Measurements from ENCODE around the gene PHYHIPL.

PHYHIPL gene

DNA sequence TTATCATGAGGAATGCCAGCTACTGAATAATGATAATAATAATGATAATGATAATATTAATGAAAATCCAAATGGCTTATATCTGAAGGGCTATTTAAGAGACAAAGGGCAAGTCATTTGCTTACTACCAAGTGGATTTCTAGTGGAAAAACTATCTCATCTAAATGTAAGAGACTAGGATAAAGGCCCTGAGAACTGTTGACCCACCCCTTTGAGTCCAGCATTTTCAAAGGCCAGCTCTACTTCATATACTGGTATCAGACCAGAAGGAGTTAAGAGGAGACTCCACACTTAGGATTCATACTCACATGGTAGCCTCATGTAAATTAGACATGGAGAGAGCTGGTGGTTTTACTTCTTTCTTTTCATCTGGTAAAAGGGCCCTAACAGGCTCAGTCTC lies 76.0 kb downstream of the PHYHIPL start:
- no peak for DNase-seq (ENCODE audit: low read depth in 2 of 3, low spot score in 1 of 3)

DNA sequence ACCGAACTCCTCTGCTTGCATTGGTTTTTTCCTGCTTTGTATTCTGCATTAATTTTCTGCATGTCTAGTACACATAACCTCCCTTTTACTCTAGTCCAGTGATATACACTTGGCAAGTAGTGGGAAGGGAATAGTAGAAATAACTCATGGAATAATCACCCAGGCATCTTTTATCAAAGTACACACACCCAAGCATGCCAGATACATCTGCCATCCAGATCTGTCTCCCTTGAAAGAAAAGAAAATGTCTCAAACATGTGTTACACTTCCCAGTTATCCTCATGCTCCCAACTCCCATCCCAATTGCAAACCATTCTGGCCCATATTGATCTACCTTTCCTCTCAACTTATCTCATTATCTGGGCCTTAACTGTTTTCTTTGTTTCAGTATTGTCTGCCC lies 79.0 kb downstream of the PHYHIPL start:
- DNase-seq (ENCODE audit: low read depth in 2 of 3, low spot score in 1 of 3), result no peak

DNA sequence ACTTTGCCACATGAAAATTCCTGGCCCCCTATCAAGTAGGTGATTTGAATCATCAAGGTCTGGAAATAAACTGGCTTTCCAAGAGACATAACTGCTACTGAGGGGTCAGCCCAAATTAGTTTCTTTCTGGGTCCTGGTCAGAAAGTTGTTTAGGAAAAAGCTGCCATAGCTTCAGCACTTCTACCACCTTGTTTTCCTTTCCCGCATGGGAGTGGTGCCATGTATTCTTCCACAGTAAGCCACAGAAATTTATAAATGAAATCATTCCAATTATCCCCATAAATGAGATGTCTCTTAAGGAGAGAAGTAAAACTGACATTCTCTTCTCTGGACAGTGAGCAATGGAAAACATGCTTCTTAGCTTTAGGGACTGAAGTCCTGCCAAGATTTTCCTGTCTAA lies 80.8 kb downstream of the PHYHIPL start:
- DNase-seq (ENCODE audit: low read depth in 2 of 3, low spot score in 1 of 3), result no peak

DNA sequence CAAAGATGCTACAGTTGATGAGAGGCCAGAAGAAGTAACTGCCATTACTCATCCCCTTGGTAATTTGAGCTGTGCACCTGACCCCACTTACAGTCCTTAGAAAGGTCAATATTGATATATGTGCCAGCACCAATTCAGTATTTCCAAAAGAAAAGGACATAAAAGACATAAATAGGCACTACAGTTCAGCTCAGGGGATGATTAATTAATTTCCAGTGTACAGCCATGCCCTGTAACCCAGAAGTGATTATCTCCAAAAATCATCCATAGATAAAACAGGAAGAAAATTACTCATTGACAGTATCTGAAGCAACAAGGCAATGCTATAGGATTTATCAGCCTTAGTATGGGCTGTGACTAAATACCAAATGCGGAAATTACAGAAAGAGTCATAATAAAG lies 82.4 kb downstream of the PHYHIPL start:
- no peak for DNase-seq (ENCODE audit: low read depth in 2 of 3, low spot score in 1 of 3)

DNA sequence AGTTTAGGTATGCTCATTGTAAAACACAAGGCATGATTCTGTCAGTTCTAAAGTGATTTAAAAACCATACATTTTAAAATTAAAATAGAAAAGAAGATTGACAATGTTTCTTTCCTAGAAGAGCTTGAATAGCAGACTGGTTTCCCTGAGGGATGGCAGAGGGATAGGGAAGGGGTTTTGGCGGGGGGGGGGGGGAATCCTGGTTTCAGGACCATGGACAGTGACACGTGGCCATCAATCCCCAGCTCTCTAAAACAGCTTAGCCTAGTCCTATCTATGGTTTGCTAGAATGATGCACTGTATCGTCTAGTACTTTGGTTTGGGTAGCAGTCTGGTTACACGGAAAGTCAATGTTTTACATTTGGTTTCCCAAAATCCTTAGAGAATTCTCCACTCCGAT lies 88.7 kb downstream of the PHYHIPL start:
- DNase-seq (ENCODE audit: low read depth in 2 of 3, low spot score in 1 of 3), result no peak

DNA sequence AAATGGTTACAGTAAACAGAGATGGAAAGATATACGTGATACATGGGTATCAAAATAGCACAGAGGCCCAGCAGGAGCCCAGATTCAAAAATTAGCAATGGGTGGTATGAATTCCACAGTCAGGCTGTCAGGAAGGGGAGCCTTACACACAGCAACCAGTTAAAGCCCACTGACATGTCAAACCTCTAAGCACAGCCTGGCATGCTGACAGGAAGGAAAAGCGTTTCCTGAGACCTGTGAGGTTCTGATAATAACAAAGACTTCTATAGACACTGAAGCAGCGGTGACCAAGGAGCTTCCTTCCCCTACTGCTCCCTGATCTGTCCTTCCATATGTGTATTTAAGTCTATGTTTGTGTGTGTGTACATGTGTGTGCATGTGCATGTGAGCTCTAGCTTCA lies 89.9 kb downstream of the PHYHIPL start:
- DNase-seq (ENCODE audit: low read depth in 2 of 3, low spot score in 1 of 3), result no peak

DNA sequence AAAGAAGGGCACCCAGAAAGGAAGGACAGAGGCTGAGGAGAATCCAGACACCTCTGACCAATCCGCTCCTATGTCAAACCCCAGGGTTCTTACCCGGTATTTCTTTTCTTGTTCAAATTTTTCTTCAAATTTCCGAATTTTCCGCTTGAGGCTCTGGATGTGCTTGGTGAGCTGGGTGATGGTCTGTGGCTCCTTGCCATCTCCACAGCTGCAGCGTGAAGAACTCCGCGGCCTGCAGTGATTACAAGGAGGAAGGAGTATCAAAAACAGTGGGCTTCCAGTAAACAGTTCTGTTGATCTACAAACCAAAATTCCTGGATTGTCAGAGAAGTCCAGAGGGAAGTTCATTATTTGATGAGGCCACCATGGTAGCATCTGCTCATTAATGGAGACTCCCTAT lies 92.0 kb downstream of the PHYHIPL start:
- DNase-seq (ENCODE audit: low read depth in 2 of 3, low spot score in 1 of 3), result no peak

DNA sequence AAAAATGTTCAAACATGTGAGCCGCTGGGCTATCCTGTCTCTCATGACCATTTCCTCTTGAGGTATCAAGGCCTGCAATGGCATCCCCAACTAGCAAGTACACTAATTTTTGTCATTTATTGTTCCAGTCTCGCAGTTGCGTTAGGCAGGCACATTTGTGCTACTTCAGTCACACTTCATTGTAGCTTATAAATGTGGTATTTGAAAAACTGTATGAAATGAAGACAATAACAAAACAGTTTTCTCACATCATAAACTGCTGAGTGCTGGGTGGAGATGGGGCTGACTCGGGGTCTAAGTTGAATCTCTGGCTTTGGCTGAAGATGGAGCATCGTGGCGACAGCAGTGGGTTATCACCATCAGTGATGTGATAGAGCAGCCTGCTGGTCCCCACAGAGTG lies 93.2 kb downstream of the PHYHIPL start:
- no peak for DNase-seq (ENCODE audit: low read depth in 2 of 3, low spot score in 1 of 3)

DNA sequence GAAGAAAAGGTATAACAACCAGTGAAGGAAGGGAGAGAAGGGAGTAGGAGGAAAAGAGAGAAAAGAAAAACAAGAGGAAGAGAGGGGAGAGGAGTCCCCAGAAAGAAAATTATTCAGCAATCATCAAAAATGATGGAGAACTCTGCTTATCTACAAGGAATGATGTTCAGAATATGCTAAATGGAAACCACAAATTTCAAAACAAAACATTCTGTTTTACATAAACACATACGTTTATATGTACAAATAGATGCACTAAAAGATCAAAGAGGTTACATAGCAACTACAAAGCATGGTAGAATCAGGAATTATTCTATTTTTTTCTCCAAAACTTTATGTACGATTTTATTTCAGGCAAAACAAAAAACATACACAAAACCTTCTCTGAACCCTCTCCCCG lies 94.0 kb downstream of the PHYHIPL start:
- DNase-seq (ENCODE audit: low read depth in 2 of 3, low spot score in 1 of 3), result no peak

DNA sequence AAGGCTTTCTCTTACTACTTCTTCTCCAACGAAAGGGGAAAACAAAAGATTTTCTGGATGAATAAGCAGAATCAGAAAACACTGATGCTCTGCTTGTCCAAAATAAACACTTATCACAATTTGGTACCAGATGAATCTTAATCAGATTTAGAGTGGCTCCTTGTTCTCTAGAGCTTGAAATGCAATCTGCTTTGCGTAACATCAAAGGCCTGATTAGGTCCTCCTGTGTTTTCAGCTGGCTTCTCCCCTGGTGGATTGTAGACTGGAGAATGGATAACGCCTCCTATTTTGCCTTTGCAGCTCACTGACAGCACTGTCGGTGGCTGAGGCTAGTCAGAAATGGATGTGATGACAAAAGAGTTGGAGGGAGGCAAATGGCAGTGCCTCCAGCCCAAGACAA lies 94.7 kb downstream of the PHYHIPL start:
- no peak for DNase-seq (ENCODE audit: low read depth in 2 of 3, low spot score in 1 of 3)

DNA sequence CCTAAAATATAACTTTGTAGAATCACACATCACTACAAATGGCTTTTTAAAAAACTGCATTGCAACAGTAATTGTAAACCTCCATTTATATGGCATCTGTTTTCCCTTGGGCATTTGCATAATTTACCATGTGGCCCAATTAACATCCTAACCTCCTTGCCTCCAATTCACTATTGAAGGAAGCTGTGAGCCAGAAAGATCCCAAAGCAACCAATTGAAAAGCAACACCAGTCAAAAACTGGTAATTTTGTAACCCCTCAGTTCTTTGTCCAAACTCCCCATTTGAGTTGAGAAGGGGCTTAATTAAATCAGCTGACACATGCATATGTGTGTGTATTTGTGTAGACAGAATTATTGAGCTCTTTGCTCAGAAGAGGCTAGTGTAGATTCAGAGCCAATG lies 95.6 kb downstream of the PHYHIPL start:
- no peak for DNase-seq (ENCODE audit: low read depth in 2 of 3, low spot score in 1 of 3)

DNA sequence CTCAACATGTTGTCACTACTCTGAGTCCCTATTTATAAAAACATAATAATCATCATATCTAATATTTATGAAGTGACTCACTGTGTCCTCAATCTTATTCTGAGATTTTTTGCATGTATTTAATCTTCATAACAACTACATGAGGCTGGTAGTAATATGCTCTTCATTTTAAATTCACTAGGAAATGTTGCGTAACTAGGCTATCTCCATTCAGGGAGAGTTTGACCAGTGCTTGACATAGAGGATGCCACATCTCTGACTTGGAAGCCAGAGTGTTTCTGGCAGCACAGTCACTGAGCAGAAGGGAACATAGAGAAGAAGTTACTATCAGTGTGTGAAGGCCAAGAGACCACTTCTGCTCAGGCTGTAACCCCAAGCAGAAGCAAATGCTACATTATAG lies 97.0 kb downstream of the PHYHIPL start:
- DNase-seq (ENCODE audit: low read depth in 2 of 3, low spot score in 1 of 3), result no peak

DNA sequence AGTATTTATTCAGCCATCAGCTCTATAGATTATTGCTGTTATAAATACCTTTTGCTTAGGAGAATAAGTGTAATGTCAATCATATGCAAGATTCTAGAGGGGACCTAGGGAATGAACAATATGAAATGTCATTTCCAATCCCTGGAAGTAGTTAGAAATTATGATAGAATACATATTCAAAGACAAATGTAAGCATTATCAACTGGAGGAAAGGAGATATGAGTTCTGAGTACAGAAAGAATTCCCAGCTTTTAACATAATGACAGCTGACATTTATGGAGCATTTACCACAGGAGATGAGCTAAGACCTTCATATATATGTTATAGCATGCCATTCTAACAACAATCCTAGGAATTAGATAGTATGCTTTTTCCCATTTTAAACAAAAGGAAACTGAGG lies 99.7 kb downstream of the PHYHIPL start:
- DNase-seq (ENCODE audit: low read depth in 2 of 3, low spot score in 1 of 3), result no peak

DNA sequence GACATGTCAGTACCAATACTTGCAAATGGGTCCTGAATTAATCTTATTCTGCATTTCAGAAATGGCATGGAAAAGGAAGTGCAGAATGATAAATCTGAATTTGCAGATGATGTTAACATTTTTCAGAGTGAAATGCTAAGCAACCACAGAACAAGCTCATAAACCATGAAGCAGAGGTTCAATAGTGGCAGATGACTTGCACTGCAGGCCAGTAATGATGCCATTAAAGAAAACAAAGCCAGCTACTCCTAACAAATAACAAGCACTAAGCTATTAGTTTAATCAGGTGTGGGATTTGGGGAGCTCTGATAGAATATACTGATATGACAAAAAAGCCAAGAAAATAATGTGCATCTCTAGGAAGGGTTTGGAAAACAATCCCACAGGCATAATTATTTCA lies 100.5 kb downstream of the PHYHIPL start:
- DNase-seq (ENCODE audit: low read depth in 2 of 3, low spot score in 1 of 3), result no peak

DNA sequence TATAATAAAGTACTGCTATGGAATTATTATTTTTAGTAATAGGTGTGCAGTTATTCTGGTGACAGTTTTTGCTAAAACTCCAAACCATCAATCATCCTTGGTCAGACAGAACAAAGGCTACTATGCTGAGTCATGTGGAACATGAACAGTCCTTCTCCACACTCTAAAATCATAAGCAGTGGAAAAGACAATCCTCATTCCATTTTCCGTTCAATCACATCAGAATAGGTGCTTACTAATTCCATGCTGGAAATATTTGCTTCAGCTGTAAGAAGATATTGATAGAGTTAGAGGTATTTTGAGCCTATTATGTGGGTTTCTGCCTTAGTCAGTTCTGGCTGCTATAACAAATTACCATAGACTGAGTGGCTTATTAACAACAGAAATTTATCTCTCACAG lies 103.0 kb downstream of the PHYHIPL start:
- DNase-seq (ENCODE audit: low read depth in 2 of 3, low spot score in 1 of 3), result no peak

DNA sequence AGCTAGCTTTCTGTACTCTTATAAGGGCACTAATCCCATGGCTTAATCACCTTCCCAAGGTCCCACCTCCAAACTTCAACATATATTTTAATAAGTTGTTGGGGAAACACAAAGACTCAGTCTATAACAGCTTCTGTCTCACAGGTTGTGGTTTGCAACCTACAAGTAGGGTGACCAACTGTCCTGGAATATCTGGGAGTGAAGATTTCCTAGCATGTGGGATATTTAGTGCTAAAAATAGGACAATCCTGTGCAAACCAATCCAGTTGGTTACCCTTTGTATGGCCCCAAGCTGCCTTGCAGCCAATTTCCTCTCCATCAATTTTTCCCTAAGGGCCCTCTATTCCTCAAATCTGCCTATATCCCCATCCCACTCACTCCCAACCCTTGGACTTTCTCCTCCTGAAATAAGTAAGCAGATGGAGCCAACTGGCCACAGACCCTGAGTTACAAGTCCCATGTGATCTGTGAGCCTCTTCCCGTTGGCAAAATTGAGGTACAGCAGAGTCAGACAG lies 103.6 kb downstream of the PHYHIPL start:
- DNase-seq (ENCODE audit: low read depth in 2 of 3, low spot score in 1 of 3), result no peak

DNA sequence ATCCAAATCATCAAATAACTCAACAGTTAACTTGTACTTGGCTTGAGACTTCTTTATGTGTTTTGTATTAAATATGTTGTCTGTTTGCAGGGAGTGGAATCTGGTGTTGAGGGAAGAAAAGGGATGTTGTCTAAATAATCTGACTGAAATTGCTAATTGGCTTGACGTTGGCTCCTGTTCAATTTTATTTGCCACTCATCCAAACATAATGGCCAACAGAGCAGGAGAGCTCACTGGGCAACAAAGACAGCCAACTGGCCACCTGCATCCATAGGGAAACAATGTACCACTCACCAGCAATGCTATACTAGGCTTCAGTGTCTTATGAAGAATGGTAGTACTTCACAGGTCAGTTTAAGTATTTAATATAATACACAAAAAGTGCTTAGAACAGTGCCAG lies 105.4 kb downstream of the PHYHIPL start:
- no peak for DNase-seq (ENCODE audit: low read depth in 2 of 3, low spot score in 1 of 3)

DNA sequence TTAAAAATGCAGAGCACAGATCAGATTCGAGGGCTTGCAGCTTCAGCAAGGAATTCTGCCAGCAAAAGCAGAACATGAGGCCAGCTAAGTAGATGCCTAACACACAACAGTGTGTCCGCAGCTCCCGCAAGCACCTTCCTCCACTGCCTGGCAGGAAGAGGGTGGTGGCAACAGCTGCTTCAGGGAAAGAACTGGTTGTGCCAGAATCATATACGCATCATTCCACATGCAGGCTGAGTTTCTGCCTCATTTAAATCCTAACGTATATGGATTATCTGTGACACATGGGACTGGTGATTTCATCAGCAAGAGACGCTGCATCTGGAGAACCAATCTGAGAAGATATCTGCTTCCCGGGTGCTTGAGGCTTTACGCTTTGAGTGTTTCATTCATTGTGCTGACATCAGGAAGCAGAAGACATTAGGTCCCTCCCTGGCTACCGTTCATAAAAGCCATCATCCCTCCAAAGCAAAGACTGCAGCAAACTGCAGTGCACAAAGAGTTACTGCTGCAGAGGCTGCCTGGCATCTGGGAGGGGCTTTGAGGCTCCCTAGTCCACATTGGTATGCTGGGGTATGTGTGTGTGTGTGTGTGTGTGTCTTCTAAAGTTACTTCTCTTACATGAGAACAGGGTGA lies 107.1 kb downstream of the PHYHIPL start:
- no peak for DNase-seq (ENCODE audit: low read depth in 2 of 3, low spot score in 1 of 3)

DNA sequence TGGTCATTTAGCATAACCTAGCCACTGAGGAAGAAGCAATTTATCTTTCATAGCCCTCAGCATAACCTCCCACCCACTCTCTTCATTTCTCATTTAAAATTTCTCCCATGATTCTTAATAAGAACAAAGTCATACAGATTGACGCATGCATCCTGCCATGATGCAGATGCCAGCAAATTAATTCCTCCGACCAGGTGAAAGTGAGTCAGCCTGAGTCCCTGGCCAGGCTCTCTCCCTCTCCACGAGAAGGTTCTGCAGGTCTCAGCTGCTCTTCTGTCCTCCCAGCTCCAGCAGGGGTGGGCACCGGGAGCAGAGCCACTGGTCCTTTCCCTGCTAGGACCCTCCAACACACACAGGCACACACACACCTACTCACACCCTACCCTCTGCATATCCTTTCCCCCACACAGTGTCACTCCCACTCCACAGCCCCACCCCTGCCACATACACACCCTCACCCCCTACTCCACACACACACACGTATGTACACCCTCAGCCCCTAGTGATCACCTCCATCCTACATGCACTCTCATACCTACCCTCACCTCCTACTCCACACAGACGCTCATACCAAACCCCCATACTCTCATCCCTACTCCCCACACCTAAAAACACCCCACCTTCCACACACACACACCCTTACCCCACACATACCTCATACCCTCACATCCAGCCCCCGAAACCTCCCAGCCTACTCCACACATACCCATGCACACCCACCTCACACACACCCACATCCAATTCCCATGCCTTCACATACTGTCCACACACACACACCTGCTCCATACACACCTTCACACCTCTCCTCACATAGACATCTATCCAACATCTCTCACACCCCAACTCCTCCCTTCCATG lies 107.9 kb downstream of the PHYHIPL start:
- no peak for DNase-seq (ENCODE audit: low read depth in 2 of 3, low spot score in 1 of 3)

DNA sequence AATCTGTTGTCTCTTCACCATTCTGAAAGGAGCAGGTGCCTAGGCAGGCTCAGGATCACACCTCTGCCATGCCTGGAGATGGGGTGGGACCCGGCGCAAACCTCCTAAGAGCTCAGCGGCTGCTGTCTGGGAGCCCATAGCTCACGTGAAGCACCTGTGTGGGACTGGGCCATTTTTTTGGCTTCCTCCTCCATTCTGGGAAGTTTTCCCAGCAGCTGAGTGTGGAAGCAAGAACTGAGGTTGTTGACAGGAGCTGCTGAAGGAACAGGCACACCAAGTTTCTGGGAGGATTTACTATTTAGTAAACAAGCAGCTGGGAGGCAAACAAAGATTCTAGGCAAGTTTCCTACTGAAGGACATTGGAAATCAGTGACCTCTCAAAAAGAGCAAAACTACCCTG lies 108.6 kb downstream of the PHYHIPL start:
- DNase-seq (ENCODE audit: low read depth in 2 of 3, low spot score in 1 of 3), result no peak

DNA sequence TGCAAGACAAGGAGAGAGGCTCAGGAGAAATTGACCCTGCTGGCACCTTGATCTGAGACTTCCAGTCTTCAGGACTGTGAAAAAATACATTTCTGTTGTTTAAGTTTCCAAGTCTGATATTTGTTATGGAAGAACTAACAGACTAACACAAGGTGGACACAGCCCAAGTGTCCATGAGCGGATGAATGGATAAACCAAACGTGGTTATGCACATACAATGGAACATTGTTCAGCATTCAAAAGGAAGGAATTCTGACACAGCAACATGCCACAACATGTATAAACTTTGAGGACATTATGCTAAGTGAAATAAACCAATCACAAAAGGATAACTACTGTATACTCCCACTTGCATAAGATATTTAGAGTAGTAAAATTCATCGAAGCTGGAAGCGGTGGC lies 109.4 kb downstream of the PHYHIPL start:
- no peak for DNase-seq (ENCODE audit: low read depth in 2 of 3, low spot score in 1 of 3)

DNA sequence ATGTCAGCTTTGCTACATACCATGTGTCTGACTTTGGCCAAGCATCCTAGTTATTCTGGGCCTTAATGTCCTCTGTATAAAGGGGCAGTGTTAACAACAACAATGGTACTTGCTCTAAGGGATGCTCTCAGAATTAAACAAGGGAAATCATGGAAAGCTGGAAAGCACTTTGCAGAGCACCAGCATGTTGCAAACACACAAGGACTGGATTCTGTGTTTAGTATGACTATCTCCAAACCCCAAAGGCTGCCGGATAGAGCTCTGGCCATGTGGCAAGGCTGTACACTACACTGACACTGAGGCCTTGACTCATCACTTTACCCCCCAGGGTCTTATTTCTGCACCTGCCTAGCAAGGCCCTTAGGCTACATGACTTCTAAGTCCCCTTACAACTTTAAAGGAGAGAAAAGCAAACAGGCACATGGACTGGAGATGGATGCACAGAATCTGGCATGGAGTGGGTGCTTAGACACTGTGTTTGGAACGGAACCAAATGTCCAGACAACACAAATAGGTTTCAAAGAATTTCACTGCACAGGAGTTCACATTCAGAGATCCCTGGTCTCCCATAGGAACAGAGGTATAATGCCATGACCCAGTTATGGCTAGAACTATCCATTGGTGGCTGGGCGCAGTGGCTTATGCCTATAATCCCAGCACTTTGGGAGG lies 111.3 kb downstream of the PHYHIPL start:
- DNase-seq (ENCODE audit: low read depth in 2 of 3, low spot score in 1 of 3), result no peak
